Embryonic facial prominence (tissue), 1 donor: ENCODE data around the gene PRPH.
"Not testable (repeated sequence)": the region's sequence is repeated elsewhere in the genome, so short reads cannot be mapped to it uniquely, and the experiment has no call there.

Experiments used
- DNase-seq: peaks from one replicate; pipeline ENCODE4 v3.0.0-alpha.2; 2016; ENCODE audit errors: extremely low spot score

The PRPH gene

GRCh38 chr12:49332891-49333371, 38.0 kb downstream of the PRPH start:
- DNase-seq = no peak

GRCh38 chr12:49333778-49334177, 38.8 kb downstream of the PRPH start:
- DNase-seq = not testable (repeated sequence)

GRCh38 chr12:49334226-49334625, 39.3 kb downstream of the PRPH start:
- DNase-seq = no peak

GRCh38 chr12:49334681-49335080, 39.7 kb downstream of the PRPH start:
- no peak for DNase-seq

- no peak for DNase-seq
These were observed 40.4 kb downstream of the PRPH start for GRCh38 chr12:49335118-49335954.

DNA sequence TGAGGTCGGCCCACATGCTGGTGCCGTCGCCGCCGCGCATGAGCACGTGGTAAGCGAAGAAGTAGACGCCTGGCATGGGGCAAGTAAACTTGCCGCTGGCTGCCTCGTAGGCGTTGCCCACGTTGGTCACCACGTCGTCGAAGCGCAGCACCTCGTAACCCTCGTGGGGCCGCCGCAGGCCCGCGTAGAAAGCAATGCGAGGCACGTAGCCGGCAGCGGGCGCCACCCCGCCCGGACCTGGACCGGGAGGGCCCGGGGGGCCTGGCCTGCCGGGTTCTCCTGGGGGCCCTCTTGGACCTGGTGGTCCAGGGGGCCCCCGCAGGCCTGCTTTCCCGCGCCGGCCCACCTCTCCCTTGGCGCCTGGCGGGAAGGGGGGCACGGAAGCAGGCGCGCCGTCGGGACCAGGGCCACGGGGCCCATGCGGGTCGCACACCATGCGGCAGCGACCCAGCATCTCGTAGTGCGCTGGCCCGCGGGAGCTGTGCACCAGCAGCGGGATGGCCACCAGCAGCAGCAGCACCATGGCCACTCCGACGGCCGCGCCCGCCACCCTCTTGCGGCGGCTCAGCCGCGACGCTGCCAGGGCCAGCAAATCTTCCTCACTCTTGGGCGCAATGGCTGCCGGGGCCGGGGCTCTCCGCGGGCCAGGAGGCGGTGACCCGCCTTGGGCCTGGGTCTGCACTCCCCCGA, 41.2 kb downstream of the PRPH start:
- no peak for DNase-seq

GRCh38 chr12:49336645-49337584, 42.0 kb downstream of the PRPH start, which contains the start of gene C1QL4:
C1QL4 (minus strand) TSS chr12:49337188; CDS start chr12:49336477, 711 bp downstream.
- DNase-seq = peak; percentile 58

DNA sequence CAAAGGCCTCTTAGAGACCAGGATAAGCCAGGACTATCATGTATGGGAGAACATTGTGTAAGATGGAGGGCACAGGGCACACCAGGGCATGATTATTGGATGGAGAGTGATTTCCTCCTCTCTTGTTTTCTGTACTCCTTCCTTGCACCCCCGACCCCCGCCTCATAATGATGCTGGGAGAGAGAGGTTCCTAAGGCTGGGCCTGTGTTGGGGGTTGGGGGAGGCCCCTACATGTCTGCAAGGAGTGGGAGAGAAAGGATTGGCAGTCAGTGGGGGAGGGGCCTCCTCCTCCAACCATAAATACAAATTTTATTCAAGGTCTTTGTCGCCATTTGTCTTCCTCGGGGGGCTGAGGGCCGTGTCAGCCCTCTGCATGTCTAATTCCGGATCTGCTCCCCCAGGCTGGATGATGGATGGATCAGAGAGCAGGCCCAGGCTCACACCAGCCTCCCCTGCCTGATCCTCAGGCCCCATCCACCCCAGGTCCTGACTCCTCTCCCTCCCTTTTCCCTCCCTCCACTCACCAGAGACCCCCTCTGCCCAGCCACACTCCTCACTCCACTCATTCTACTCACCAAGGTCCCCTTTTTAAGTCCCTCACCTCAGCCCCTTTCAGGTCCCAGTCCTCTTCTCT, 44.0 kb downstream of the PRPH start:
- no peak for DNase-seq

- DNase-seq = no peak
These were observed 44.5 kb downstream of the PRPH start for GRCh38 chr12:49339464-49339861.

- DNase-seq = no peak
These were observed 45.3 kb downstream of the PRPH start for GRCh38 chr12:49340095-49340870.

DNA sequence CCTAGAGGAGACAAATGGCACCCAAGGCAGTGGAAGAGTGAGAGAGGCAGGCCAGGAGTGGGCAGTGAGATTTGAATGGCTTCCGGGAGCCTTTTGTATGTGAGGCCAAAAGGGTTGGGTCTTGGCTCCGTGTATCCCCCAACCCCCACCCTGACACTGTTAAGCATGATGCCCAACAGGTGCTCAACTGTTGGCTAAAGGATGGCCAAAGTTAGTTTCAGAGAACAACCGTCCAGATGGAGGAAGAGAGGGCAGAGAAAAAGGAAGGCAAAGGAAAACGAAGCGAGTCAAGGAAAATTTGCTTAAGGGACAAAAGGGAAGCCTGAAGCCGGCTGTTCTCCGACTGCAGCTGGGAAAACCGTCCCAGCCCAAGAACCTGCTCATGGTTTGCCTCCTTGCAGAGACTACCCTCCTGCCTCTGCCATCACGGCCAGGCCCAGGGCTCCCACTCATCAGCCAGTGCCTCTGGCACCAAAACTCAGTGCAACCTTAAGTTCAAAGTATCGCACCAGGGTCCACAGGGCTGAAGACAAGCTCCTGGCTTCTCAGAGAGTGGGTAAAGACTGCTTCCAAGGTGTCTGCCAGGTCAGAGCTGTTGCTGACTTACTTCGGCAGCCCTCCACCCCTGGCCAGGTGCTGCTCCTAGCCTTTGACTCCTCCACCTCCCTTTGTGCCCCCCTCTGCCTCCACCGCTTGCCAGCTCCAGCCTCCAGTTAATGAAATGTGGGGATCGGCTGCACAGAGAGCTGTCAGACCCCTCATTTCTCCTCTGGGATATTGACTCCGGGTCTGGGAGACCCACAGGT, 46.2 kb downstream of the PRPH start:
- DNase-seq = no peak

DNA sequence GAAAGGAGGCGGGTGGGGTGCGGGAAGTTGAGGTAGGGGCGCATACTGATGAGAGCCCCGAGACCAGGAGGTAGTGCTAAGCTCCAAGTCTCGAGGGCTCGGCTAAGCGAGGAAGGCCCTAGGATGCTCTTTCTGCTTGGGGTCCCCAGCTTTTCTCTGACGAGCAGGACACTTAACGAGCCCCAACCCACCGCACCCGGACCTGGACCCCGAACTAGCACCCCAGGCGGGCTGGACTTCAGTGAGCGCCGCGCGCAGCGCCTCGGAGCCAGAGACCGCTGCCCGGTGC, 46.8 kb downstream of the PRPH start:
- DNase-seq = no peak

DNA sequence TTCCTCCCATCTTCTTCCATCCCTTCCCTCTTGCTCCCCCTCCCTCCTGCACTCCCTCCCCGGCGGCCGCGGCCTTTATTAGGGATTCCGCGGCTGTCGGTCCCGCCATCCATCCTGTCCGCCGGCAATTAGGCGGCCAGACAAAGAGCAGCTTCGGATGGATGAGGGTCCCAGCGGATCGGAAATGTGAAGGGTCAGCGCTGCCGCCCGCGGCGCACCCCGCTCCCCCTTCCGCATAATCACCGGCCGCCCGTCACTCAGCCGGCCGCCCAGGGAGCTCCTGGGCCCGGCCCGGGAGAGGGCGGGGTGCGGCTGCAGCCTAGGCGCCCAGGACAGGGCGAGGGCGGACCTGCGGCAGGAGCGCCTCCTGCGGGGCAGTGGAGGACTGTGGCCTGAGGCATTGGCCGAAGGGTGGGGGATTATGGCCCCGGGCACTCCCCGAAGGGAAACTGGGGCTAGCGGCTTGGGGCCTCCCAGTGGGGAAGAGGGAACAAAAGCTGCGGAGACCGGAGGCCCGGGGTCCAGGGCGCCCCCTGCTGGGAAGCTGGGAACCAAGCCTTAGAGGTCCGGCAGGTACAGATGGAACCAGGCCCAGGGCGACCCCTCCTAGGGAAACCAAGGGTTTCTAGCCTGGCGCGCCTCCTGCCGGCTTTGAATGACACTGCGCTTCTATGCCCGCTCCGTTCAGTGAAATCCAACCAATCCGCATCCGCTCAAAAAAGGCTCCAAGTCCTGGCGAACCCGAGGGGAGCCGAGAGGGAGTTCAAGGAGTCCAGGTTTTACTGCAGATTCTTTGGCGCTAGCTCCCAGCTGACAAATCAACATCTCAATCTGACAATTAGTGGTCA, 47.3 kb downstream of the PRPH start:
- peak; percentile 33 for DNase-seq

DNA sequence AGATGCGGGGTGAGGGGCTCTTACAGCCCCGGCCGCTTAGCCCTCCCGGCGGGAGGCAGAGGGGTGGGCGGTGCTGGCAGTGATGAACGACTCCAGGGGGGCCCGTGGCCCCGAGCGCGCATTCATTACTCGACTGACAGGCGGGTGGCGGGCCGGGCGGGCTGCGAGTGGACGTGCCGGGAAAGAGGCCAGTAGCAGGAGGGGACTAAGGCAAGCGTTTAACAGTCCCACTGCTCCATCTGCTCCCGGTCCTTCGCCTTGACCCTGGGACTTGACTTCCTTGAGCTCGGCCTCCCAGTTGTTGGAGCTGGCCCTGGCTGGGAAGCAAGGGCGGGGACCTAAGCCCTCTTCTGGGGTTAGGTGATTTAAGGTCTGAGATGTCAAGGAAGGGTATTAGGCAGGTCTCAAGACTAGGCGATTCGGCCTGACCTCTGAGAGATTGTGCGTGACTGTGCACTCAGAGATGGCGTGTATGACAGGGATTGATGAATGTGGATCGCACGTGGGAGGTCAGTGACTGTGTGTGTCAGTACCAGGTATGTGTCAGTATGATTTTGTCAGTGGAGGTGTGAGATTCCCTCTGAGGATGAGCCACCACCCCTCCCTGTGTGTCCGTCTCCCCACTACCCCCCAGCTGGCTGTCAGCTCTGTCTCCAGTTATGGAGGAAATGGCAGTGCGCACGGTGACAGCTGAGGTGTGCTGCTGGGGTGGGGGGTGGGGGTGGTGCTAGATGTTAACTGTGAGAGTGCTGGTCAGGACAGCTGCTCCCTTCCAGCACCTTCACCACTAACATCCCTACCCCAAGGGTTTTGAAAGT, 48.2 kb downstream of the PRPH start:
- DNase-seq = no peak

DNA sequence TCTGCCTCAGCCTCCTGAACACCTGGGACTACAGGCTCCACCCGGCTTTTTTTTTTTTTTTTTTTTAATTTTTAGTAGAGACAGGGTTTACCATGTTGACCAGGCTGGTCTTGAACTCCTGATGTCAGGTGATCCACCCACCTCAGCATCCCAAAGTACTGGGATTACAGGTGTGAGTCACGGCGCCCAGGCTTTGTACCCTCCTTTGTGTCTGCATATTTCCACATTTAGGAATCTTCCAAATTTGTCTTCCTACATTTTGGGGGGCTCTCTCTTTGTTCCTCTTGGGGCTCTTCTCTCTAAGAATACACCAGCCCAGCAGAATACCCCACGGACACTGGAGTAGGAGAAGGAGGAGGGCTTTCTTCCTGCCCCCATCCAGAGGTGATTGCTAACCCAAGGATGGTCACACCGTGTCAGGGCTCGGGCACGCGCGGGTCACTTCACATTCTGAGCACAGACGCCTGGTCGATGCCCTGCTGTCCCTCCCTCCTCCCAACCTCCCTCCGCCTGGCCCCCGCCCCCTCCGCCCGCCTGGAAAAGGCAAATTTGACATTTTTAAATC, 49.6 kb downstream of the PRPH start:
- DNase-seq = no peak

GRCh38 chr12:49345051-49345824, 50.3 kb downstream of the PRPH start:
- DNase-seq = no peak
